Stimulated activated CD4-positive, alpha-beta T cell treated with anti-CD3 and anti-CD28 coated beads, Interleukin-2, amount 100 ng/mL, for 4 hours (primary cell): ENCODE measurements around the gene MAGEE1.

Source experiments
- DNase-seq: peaks from one replicate; pipeline ENCODE4 v3.0.0-alpha.2; 2020; ENCODE audit warnings: low read depth

The MAGEE1 gene, protein sequence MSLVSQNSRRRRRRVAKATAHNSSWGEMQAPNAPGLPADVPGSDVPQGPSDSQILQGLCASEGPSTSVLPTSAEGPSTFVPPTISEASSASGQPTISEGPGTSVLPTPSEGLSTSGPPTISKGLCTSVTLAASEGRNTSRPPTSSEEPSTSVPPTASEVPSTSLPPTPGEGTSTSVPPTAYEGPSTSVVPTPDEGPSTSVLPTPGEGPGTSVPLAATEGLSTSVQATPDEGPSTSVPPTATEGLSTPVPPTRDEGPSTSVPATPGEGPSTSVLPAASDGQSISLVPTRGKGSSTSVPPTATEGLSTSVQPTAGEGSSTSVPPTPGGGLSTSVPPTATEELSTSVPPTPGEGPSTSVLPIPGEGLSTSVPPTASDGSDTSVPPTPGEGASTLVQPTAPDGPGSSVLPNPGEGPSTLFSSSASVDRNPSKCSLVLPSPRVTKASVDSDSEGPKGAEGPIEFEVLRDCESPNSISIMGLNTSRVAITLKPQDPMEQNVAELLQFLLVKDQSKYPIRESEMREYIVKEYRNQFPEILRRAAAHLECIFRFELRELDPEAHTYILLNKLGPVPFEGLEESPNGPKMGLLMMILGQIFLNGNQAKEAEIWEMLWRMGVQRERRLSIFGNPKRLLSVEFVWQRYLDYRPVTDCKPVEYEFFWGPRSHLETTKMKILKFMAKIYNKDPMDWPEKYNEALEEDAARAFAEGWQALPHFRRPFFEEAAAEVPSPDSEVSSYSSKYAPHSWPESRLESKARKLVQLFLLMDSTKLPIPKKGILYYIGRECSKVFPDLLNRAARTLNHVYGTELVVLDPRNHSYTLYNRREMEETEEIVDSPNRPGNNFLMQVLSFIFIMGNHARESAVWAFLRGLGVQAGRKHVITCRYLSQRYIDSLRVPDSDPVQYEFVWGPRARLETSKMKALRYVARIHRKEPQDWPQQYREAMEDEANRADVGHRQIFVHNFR

GRCh38 chrX:76427560-76428242 lies at the start of gene MAGEE1:
MAGEE1 (plus strand) TSS chrX:76427710; CDS start chrX:76427931, 221 bp downstream.
- DNase-seq: peak; percentile 70

GRCh38 chrX:76398970-76399369 lies 28.5 kb upstream of the MAGEE1 start:
- DNase-seq: no peak

DNA sequence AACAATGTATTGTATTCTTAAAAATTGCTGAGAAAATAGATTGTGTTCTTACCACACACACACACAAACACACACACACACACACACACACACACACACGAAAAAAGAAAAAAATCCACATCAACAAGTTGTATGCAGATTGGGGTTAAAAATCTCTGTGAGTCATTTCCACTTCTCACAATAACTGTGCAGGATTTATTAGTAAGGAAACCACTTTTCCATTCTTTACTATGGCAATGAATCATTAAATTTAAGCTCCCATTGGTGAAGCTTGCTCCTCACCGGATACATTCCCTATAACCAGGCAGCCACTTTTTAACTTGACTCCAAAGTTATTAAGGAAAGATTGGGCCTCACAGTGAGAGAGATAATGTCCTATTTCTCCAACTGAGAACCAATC lies 19.7 kb upstream of the MAGEE1 start:
- no peak for DNase-seq

GRCh38 chrX:76420237-76420636 lies 7.3 kb upstream of the MAGEE1 start:
- no peak for DNase-seq

DNA sequence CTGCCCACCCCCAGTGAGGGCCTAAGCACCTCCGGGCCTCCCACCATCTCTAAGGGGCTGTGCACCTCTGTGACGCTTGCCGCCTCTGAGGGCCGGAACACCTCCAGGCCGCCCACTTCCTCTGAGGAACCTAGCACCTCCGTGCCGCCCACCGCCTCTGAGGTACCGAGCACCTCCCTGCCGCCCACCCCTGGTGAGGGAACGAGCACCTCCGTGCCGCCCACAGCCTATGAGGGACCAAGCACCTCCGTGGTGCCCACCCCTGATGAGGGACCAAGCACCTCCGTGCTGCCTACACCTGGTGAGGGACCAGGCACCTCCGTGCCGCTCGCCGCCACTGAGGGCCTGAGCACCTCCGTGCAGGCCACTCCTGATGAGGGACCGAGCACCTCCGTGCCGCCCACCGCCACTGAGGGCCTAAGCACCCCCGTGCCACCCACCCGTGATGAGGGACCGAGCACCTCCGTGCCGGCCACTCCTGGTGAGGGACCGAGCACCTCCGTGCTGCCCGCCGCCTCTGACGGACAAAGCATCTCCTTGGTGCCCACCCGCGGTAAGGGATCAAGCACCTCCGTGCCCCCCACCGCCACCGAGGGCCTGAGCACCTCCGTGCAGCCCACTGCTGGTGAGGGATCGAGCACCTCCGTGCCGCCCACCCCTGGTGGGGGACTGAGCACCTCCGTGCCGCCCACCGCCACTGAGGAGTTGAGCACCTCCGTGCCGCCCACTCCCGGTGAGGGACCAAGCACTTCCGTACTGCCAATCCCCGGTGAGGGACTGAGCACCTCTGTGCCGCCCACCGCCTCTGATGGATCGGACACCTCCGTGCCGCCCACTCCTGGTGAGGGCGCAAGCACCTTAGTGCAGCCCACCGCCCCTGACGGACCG lies 977 bp downstream of the MAGEE1 start:
- DNase-seq: peak; percentile 44

- no peak for DNase-seq
These were observed 5.7 kb downstream of the MAGEE1 start for GRCh38 chrX:76433219-76433618.

DNA sequence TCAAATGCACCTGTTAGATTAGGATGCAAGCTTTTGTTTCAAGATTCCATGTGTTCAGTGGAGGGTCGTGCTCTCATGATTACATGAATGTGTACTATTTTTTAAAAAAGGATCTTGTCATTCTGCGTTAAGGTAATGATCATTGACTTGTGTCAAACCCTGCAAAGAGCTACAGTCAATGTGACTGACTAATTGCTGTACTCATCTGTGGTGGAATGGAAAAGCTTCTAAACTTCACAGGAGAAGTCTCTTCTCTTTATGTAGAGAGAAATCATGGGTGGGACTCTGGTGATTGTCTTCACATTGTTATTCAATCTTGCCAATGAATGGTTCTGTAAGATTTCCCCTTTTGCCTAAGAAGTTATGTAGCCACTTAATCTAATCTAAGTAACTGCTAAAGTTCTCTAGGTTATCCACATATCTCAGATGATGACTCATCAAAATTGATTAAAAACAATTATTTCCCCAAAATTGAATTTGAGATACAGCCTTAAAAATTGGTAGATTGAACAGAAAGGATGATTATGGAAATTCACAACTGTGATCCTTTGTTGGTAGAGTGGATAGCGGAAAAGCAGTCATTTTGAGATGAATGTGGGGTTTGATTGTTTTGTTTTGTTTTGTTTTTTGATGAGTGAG lies 6.7 kb downstream of the MAGEE1 start:
- DNase-seq: no peak

GRCh38 chrX:76439188-76439587 lies 11.7 kb downstream of the MAGEE1 start:
- DNase-seq: no peak

- DNase-seq: no peak
These were observed 26.4 kb downstream of the MAGEE1 start for GRCh38 chrX:76453737-76454406.

- no peak for DNase-seq
These were observed 27.0 kb downstream of the MAGEE1 start for GRCh38 chrX:76454456-76454927.

- no peak for DNase-seq
These were observed 49.8 kb downstream of the MAGEE1 start for GRCh38 chrX:76477353-76477752.
